Activated naive CD4-positive, alpha-beta T cell treated with anti-CD3 and anti-CD28 coated beads, Interleukin-2, amount 50 U/mL, for 16 hours (primary cell): Measurements from ENCODE around the gene ANKRD12.
"Not testable (repeated sequence)": the region's sequence is repeated elsewhere in the genome, so short reads cannot be mapped to it uniquely, and the experiment has no call there.

Experiments used
- DNase-seq: peaks from one replicate; pipeline ENCODE4 v3.0.0-alpha.2; 2020

Gene ANKRD12

DNA sequence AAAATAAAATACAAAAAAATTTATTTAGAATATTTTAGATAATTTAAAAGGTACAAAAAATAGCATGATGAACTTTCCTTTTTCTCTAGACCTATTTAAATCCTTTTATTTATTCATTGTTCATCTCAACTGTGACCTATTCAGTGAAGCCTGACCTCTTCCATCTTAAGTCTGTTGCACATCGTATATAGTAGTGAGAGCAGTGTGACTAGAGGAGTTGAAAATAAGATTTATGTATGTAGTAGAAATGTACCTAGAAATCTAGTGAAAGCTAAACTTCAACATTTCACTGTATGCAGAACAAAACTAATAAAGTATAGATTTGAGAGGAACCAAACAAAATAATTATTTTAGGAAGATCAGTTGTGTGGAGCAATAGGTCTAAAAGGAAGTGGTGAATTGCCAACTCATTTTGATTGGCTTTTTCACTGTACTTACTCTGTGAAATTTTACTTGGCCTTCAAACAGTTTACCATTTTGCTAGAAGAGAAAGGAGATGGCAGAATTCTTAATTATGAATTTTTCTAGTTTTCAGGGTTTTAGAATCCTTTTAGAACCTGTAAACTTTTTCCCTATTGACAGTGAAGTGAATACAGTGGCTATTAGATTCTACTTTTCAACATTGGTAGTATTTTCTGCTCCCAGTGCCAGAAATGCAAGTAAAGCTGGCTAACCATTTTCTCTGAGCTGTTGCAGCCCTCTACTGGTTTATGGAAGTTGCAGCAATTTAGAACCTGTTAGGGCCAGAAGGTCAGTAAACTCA, 11.0 kb downstream of the ANKRD12 start:
- DNase-seq: no peak

DNA sequence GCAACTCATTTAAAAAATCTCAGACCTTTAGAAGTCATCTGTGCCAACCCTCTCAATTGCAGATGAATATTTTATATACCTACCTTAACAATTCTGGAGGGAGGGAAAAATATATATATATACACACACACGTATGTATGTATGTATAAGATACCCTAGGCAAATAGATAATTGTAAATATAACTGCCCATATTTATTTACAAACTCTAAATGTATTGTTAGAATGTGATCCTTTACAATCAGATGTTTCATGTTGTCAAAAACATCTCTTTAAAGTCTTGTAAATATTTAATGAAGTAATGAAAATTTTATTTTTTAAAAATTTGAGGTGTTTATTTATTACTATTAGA, 11.6 kb downstream of the ANKRD12 start:
- no peak for DNase-seq

DNA sequence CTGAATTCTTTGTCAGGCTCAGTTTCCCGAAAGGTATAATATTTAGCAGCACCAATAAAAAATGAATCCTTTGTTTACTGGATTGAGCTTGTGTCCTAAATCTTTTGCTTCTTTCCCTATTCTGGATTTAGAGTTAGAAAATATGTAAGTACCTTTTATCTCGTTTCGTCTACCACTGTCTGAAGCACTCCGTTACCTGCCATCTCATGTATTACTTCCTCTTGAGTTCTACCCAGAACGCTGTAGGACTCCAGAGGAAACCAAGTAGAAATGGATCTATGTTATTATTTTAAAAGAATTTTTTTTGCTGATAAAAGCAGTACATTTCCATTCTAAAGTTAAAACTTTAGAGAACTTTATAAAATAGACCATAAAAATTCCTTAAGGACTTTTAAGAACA, 13.5 kb downstream of the ANKRD12 start:
- no peak for DNase-seq

- DNase-seq: no peak
Measured at GRCh38 chr18:9153256-9153655, 16.7 kb downstream of the ANKRD12 start.

GRCh38 chr18:9156604-9157249, 20.1 kb downstream of the ANKRD12 start:
- DNase-seq: no peak

DNA sequence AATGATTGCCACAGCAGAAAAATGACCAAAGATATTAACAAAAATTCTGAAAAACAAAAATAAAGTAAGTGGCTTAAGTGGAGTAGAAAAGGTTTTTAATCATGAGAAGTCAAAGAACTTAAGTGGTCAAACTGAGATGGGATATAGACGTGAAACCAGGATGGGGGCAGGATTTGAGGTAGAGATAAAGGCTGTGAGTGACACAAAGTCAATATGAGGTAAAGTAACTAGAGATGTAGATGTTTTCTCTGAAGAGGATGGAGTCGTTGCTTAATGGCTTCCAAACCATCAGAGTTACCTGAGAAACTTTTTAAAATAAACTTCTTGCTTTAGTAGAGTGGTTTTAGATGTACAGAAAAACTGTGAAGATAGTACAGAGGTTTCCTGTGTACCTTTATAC, 21.2 kb downstream of the ANKRD12 start:
- DNase-seq: no peak

- DNase-seq: no peak
Measured at GRCh38 chr18:9160014-9160413, 23.4 kb downstream of the ANKRD12 start.

- DNase-seq: not testable (repeated sequence)
Measured at GRCh38 chr18:9162663-9163062, 26.1 kb downstream of the ANKRD12 start.

DNA sequence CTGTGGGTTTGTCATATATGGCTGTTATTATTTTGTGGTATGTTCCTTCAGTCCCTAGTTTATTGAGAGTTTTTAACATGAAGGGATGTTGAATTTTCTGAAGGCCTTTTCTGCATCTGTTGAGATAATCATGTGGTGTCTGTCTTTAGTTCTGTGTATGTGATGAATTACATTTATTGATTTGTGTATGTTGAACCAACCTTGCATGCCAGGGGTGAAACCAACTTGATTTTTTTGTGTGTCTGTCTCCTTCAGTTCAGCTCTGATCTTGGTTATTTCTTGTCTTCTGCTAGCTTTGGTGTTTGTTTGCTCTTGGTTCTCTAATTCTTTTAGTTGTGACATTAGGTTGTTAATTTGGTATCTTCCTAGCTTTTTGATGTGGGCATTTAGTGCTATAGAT, 27.6 kb downstream of the ANKRD12 start:
- not testable (repeated sequence) for DNase-seq

- not testable (repeated sequence) for DNase-seq
Measured at GRCh38 chr18:9165883-9166282, 29.3 kb downstream of the ANKRD12 start.

- not testable (repeated sequence) for DNase-seq
Measured at GRCh38 chr18:9169515-9169914, 32.9 kb downstream of the ANKRD12 start.

DNA sequence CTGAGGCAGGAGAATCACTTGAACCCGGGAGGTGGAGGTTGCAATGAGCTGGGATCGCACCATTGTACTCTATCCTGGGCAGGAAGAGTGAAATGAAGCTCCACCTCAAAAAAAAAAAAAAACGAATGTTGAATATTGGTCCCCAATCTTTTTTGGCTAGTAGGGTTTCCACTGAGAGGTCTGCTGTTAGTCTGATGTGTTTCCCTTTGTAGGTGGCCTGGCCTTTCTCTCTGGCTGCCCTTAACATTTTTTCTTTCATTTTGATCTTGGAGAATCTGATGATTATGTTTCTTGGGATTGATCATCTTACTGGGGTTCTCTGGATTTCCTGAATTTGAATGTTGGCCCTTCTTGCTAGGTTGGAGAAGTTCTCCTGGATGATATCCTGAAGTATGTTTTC, 35.3 kb downstream of the ANKRD12 start:
- DNase-seq: not testable (repeated sequence)

GRCh38 chr18:9172506-9173127, 36.0 kb downstream of the ANKRD12 start:
- DNase-seq: no peak

DNA sequence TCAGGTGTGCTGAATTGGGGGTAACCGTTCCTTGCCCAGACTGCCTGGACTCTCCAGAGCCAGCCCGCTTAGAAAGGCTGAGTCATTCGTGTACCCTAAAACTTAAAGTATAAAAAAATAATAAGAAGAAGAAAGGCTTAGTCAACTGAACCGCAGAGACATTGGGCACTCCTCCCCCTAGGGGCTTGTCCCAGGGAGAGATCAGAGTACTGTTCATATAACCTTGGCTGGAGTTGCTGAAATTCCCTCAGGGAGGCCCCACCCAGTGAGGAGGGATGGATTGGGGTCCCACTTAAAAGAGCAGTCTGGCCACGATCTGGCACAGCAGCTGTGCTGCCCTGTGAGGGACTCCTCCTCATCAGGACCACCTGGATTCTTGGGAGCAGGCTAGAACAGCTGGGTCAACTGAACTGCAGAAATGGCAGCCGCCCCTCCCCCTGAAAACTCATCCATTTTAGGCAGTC, 37.2 kb downstream of the ANKRD12 start:
- no peak for DNase-seq

GRCh38 chr18:9174302-9174701, 37.7 kb downstream of the ANKRD12 start:
- no peak for DNase-seq

DNA sequence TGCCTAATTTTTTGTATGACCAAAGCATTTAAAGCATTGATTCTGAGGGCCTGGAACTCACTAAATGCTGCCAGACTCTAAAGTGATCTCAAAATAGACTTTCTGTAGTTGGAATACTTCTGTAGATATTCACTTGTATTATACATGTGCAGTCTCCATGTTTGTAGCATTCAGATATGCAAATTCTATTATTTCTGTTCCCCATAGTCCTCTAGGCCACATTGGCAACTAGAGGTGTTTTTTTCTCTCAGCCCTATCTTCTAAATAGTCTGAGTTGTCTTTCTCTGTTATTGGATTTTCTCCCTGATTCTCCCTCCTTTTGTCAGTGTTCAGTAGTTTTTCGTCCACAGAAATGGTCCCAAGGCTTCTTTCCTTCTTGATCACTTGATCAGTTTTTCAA, 38.5 kb downstream of the ANKRD12 start:
- no peak for DNase-seq

DNA sequence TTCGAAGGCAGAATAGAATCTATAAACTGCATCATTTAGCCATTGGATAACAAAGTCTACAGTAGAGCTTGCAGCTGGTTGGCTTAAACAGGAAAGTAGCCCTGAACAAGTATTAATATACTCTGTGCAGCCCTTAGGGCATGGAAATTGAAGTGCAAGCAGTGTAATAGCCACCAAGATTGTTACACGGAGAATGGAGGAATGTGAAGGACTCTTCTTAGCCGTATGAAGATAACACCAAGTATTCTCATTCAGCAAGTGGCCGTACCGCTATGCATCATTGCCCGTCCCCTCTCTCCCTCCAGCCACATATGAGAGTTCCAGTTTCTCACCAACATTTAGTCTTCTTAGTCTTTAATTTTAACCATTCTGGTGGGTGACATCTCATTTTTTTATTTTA, 40.5 kb downstream of the ANKRD12 start:
- no peak for DNase-seq

GRCh38 chr18:9177466-9177865, 40.9 kb downstream of the ANKRD12 start:
- DNase-seq: no peak

DNA sequence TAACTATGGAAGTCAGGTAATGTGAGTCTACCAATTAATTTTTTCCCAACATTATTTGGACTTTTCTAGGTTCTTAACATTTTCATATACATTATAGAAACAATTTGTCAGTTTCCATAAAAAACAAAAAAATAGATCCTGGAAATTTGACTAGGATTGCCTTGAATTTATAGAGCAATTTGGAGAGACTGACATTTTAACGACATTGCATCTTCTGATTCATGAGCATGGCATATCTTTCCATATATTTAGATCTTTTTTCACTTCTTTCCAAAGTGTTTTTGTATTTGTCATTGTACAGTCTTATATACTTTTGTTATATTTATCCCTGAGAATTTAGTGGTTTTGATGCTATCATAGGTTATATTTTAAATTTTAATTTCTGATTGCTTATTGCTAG, 42.0 kb downstream of the ANKRD12 start:
- DNase-seq: no peak

DNA sequence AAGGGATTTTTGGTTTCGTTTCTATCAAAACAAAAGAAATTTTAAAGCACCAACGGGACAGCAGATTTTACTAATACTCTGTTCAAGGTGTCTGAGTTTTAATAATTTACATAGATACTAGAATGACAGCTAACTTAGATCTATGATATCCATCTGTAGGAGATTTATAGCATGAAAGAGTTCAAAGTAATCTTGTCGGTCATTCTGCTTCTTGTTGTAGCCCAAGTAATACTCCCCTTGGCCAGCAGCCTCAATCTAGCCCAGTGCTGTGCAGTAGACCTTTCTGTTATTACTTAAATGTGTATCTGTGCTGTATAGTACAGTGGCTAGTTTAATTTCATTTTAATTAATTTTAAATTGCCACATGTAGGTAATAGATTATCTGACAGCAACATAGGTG, 44.7 kb downstream of the ANKRD12 start:
- DNase-seq: no peak

- DNase-seq: no peak
Measured at GRCh38 chr18:9182852-9183399, 46.3 kb downstream of the ANKRD12 start.

DNA sequence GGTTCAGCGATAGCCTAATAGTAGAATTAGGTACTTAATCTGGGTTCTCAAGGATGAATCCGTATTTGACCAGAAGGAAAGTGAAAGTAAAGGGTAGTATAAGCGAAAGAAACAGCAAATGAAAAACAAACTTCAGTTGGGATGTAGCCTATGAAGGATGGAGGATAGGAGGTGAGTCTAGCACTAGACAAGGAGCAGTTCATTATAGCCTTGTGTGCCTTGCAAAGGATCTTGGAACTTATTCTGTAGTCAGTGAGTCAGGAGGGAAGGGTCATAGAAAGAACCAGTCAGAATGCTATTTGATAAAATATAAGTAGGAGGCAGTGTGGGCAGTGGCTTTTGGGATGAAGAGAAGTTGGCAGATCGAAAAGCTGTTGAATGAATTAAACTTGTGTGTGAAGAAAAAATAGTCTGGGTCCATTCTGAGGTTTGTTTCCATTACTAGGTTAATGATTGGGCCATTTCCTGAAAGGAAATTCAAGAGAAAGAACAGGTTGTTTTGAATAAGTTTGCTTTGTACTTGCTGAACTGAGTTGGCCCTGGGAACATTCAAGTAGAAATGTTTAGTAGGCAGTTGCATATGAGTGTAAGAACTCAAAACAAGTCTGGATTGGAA, 48.5 kb downstream of the ANKRD12 start:
- no peak for DNase-seq
